ENCODE measurements around the gene KCNQ1OT1.
A peak's percentile ranks its signal among the peaks of the same experiment; 100 is the strongest.
"Not testable (repeated sequence)": the region's sequence is repeated elsewhere in the genome, so short reads cannot be mapped to it uniquely, and the experiment has no call there.

The KCNQ1OT1 gene

GRCh38 chr11:2650343-2650867, 49.4 kb downstream of the KCNQ1OT1 start:
- no peak for DNase-seq

DNA sequence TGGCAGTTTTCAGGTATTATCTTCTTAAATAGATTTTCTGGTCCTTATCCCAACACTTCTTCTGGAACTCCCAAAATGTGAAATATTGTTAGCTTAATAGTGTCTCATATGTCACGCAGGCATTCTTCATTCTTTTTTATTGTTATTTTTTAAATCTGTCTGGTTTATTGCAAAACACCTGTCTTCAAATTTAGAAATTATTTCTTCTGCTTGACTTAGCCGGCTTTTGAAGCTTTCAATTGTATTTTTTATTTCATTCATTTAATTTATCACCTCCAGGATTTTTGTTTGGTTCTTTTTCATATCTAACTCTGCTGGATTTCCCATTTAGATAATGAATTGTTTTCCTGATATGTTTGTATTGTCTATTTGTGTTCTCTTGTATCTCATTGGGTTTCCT, 49.9 kb downstream of the KCNQ1OT1 start:
- no peak for DNase-seq

DNA sequence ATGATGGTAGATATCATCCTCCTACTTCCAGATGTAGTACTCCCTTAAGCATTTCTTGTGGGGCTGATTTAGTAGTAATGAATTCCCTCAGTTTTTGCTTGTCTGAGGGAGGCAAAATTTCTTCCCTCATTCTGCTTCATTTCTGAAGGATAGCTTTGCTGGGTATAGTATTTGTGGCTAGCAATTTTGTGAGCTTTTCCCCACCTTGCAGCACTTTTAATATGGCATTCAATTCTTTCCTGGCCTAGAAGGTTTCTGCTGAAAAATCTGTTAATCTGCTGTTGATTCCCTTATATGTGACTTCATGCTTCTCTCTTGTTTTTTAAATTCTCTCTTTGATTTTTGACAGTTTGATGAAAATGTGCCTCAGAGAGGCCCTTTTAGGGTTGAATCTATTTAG, 50.4 kb downstream of the KCNQ1OT1 start:
- no peak for DNase-seq

GRCh38 chr11:2647953-2648352, 51.8 kb downstream of the KCNQ1OT1 start:
- no peak for DNase-seq

- no peak for DNase-seq
Measured at GRCh38 chr11:2647167-2647566, 52.6 kb downstream of the KCNQ1OT1 start.

GRCh38 chr11:2645779-2646118, 54.0 kb downstream of the KCNQ1OT1 start:
- DNase-seq, result no peak

DNA sequence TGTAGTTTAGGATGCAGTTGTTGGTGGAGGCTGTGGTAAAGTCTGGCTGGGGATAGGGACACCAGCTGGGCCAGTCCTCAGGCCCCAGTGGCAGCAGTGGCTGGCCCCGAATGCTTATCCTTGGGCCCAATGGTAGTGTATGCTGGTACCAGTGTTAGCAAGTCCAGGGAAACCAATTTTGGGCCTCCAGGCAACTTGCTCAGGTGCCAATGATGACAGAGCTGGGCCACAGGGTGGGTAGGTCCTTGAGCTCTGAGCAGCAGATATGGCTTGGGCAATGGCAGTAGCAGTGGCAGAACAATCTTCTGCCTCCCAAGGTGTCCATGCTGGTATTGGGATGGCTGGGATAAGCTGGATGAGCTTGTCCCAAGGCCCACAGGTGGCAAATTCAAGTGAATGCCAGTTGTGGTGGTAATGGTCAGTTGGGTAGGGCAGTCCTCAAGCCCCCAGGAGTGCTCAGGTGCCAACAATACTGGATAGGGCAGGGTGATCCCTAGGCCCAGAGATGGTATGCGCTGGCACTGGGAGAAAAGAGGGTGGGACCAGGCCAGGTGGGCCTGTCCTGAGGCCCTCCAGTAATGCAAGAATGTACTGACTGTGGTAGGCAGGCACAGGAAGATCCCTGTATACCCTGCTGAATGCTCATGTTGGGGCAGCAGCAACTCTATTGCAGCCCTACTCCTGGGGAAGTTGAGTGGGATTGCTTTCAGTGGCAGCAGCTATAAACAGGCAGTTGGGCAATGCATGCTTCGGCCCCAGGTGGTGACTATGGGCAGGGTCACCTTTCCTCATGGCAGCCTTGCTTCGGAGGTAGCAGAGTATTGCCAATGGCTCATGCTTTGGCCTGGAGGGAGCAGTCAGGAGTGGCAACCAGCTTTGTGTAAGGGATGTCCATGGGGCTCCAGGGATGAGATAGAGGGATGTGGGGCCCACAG, 54.7 kb downstream of the KCNQ1OT1 start:
- no peak for DNase-seq

- no peak for DNase-seq
Measured at GRCh38 chr11:2643746-2644145, 56.0 kb downstream of the KCNQ1OT1 start.

DNA sequence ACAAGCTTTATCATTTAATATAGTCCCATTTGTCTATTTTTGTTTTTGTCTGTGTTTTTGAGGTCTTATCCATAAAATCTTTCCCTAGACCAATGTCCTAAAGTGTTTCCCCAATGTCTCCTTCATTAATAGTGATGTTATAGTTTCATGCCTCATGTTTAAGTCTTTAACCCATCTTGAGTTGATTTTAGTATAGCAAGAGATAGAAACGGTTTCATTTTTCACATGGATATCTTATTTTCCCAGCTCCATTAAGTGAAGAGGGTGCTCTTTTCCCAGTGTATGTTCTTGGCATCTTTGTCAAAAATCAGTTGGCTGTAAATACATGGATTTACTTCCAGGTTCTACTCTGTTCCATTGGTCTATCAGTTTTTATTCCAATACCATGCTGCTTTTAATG, 58.2 kb downstream of the KCNQ1OT1 start:
- no peak for DNase-seq

DNA sequence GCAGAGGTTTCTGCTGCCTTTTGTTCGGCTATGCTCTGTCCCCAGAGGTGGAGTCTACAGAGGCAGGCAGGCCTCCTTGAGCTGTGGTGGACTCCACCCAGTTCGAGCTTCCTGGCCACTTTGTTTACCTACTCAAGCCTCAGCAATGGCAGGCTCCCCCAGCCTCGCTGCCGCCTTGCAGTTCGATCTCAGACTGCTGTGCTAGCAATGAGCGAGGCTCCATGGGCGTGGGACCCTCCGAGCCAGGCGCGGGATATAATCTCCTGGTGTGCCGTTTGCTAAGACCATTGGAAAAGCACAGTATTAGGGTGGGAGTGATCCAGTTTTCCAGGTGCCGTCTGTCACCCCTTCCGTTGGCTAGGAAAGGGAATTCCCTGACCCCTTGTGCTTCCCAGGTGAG, 60.0 kb downstream of the KCNQ1OT1 start:
- DNase-seq, result not testable (repeated sequence)

DNA sequence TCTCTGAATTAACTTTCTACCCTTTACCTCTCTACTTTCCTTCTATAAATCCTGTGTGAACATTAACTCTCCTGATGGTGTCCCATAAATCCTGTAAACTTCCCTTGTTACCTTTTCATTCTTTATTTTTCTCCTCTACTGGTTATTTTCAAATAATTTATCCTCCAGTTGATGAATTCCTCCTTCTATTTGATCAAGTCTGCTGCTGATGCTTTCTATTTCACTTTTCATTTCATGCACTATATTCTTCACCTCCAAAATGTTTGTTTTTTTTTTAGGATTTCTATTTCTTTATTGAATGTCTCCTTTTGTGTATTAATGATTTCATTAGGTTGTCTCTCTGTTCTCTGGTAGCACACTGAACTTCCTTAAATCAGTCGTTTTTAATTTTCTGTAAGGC, 68.6 kb downstream of the KCNQ1OT1 start:
- no peak for DNase-seq

DNA sequence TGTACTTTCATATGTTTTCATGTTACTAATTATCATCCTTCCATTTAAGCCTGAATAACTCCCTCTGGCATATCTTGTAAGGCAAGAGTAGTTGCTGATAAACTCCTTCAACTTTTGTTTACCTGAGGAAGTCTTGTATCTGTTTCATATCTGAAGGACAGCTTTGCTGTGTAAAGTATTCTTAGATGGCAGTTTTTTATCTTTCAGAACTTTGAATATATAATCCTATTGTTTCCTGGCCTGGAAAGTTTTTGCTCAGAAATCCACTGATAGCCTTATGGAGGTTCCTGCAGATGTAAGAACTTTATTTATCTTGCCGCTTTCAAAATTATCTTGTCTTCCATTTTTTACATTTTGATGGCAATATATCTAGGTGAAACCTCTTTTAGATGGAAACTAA, 69.1 kb downstream of the KCNQ1OT1 start:
- no peak for DNase-seq

- DNase-seq, result no peak
Measured at GRCh38 chr11:2625183-2625582, 74.6 kb downstream of the KCNQ1OT1 start.

GRCh38 chr11:2621894-2622293, 77.9 kb downstream of the KCNQ1OT1 start:
- DNase-seq, result no peak

GRCh38 chr11:2612884-2613571, 86.8 kb downstream of the KCNQ1OT1 start:
- DNase-seq, result no peak

- no peak for DNase-seq
Measured at GRCh38 chr11:2609345-2609744, 90.4 kb downstream of the KCNQ1OT1 start.

GRCh38 chr11:2599561-2600189, 100.1 kb downstream of the KCNQ1OT1 start:
- DNase-seq, result no peak

- no peak for DNase-seq
Measured at GRCh38 chr11:2595204-2595603, 104.6 kb downstream of the KCNQ1OT1 start.

GRCh38 chr11:2594267-2594666, 105.5 kb downstream of the KCNQ1OT1 start:
- no peak for DNase-seq

DNA sequence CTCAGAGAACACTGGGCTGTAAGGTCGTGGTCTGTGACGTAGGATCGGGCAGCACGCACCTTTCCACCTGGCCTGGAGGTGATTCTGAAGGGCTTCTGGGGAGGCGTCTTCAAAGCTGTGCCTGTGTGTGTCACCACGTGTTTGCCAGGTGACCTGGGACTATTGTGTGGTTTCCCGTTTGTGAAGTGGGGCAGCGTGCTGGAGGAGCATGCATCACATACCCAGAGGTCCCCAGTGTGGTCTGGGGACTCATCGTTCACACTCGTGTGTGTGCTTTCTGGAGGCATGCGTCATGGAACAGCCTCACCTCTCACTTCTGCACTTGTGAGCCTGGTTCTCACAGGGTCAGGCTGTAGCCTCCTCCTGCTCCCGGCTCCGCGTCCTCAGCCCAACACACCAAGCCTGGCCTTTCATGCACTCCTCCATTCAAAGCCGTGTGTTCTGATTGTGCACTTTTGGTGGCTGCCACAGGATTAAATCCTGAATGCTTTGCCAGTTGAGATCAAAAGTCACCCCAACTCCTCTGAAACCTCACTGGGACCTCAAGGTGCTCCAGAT, 106.3 kb downstream of the KCNQ1OT1 start:
- DNase-seq, result peak in 1 of 2 experiments; percentile 15

- DNase-seq, result peak in 1 of 2 experiments; percentile 8
Measured at GRCh38 chr11:2592559-2593392, 107.0 kb downstream of the KCNQ1OT1 start.

- peak in 1 of 2 experiments; percentile 12 for DNase-seq
Measured at GRCh38 chr11:2591805-2592204, 108.0 kb downstream of the KCNQ1OT1 start.

Data from activated T-cell treated with anti-CD3 and anti-CD28 coated beads, Interleukin-2, amount 50 U/mL, for 48 hours (primary cell).